HG02588 (cell line): ENCODE results near the gene RPS19.

Experiments used
- ATAC-seq: cut with Tn5 transposase; IDR thresholded peaks from one replicate; pipeline ENCODE4 v1.9.1; 2021; ENCODE audit warnings: mild to moderate bottlenecking, moderate library complexity; ENCODE audit not compliant: unreplicated experiment

Gene RPS19

DNA sequence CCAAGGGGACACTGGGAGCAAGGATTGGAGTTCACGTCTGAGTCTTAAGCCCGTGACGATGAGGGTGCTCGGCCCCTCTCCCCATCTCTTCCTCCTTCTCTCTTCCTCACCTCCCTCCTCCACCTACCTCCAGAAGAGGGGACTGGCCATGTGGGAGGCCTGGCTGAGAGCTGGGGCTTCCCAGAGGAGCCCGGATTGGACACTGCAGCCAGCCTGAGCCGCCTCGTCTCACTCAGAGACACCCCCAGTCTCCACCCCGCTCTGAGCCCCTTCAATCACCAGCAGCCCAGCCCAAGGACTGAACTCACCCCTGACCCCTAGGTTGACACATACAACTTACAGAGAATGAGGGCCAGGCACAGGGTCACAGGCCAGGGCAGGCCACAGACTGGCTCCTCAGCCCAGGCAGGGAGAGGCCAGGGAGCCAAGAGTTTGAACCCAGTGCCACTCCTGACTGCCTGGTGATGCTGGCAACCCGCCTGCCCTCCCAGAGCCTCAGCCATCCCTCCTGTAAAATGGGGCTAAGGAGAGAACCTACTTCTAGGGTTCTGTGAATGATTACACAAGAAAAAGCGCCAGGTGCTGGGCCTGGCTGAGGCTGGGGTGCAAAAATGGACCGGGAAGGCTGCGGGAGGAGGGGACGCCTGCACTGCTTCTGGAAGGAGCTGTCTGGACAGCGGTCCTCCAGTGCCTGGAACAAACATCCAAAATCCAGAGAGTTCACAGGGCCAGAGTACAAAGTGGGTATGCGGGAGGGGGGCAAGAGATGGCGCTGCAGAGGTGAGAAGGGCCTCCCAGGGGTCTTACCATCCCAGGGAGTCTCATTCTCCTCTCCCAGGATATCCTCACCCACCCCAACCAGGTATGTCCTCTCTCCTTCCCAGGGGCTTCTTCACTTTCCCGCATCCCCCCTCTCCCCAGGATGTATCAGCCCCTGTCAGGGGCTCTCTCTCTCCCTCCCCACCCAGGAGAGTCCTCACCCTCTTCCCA, 18.2 kb downstream of the RPS19 start:
- no peak for ATAC-seq

DNA sequence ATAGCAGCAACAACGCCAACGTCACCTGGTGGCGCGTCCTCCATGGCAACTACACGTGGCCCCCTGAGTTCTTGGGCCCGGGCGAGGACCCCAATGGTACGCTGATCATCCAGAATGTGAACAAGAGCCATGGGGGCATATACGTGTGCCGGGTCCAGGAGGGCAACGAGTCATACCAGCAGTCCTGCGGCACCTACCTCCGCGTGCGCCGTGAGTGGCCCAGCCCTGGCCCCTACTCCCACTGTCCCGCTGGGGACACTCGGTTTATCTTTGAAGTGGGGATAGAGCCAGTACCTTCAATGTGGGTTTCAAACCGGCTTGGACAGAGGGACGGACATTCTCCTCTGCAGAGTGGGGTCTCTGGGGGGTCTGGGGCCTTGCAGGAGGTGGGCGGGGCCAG, 19.0 kb downstream of the RPS19 start:
- no peak for ATAC-seq

DNA sequence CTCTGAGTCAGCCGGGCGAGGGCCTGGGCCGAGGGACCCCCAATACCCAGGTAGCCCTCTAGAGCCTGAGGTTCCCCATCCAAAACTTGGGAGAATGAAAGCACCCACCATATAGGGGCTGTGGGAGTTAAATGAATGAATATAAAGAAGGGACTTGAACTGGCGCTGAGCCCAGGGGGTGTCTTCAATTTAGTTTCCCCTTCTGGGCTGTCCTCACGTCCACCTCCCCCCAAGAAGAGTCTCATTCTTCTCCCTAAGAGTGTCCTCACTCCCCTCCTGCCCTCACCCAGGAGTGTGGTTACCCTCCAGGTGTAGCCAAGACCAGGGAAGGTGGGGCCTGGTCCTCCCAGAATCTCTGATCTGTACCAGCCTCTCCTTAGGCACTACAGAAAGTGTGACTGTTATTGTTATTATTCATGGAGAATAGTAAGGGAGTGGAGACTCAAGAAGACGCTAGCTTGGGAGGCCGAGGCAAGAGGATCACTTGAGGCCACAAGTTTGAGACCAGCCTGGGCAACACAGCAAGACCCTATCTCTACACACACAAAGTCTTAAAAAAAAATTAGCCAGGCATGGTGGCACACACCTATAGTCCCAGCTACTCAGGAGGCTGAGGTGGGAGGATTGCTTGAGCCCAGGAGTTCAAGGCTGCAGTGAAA, 19.7 kb downstream of the RPS19 start:
- ATAC-seq: no peak

DNA sequence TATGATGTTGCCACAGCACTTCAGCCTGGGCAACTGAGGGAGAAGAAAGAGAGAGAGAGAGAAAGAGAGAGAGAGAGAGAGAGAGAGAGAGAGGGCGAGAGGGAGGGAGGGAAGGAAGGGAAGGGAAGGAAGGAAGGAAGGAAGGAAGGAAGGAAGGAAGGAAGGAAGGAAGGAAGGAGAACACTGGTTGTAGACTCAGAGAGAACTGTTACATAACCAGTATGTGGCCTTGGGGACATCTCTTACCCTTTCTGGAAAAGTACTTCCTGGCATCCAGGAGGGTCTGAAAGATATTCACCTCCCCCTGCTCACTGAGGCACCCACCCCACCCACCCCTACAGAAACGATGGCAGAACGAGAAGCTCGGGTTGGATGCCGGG, 20.3 kb downstream of the RPS19 start:
- no peak for ATAC-seq

DNA sequence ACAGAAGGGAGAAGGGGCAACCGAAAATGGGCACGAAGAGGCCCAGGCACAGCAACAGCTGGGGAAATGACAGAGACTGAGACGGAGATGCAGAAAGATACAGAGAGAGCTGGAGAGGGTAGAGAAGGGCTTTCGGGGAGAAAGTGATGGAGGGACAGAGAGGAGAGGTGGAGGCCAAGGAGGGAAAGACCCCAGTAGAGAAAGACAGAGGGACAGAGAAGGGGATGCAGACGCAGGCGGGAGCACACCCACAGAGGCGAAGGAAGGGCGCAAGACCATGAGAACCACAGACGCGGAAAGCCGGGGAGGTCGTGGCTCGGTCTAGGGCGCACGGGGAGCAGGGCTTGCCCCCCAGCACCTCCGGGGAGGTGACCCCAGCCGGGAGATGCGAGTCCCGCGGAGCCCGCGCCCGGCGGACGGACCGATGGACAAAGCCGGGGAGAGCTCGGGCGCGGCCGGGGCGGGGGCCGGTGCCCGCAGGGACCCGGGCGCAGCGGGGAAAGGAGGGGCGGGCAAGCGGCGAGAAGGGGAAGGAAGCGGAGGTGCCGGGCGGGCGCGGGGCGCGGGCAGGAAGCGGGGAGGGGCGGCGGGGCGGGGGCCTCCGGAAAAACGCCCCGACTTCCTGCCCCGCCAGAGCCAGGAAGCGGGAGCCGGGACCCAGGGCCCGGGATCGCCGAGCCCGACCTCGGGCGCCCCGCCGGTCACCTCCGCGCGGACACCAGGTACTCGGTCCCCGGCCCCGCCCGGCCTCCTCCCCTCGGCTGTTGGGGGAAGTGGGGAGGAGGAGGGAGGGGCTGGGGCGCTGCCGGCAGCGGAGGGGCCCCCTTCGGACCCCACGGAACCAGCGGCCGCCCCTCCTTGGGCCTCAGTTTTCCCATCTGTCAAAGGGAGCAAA, 22.8 kb downstream of the RPS19 start, which contains the start of gene ARHGEF1:
Gene ARHGEF1 (plus strand): TSS at position 617 of the 895 bp plus-strand sequence. CDS start 4,899 bp downstream, outside the sequence.
- ATAC-seq: no peak

DNA sequence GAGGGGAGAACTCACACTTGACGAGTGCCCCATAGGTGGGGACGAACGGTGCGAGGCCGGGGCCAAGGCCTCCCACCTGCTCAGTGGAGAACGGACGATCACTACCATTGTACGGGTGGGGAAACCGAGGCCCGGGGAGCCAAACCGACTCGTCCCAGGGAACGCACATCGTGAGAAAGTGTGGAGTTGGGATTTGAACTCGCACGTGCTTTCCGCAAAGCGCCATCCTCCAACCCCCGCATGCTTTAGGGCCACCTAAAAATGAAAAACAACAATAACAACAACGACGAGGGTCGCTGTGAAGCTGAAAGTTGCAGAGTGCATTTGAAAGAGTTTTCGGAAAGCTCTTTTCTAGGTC, 23.4 kb downstream of the RPS19 start:
- no peak for ATAC-seq

DNA sequence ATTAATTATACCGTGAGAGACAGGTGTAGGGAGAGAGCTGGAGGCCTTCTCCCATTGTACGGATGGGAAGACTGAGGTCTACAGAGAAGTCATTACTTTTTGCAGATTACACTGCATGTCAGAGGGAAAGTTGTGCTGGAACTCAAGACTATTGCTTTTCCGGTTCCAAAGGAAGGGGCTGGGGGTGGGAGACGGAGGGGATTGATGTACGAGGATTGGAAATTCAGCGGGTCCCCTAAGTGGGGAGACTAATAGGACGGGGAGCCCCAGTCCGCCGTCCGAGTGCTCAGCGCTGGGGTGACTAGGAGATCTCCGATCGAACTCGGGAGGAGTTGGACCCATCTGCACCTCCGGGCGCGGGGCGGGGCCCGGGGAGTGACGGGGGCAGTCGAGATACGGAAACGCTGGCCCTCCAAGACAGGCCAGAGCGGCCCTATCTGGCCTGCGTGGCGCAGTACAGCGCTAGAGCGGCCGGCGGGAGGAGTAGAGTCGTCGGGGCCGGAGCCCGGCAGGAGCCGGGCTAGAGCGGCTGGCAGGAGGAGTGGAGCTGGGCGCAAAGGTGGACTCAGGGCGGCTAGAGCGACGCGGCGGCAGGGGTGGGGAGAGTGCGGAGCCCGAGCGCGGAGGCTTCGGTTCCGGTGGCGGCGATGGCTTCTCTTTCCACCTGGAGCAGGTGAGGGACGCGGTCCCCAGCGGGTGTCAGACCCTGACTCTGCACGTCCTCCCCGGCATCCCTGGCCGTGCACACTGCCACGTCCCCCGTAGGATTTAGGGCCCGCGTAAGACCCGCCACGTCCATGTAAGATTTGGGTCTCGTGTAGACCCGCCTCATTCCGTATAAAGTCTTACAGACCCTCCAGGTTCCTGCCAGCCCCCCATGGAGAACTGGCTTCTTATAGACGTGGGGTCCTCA, 24.0 kb downstream of the RPS19 start:
- peak; percentile 79 for ATAC-seq

DNA sequence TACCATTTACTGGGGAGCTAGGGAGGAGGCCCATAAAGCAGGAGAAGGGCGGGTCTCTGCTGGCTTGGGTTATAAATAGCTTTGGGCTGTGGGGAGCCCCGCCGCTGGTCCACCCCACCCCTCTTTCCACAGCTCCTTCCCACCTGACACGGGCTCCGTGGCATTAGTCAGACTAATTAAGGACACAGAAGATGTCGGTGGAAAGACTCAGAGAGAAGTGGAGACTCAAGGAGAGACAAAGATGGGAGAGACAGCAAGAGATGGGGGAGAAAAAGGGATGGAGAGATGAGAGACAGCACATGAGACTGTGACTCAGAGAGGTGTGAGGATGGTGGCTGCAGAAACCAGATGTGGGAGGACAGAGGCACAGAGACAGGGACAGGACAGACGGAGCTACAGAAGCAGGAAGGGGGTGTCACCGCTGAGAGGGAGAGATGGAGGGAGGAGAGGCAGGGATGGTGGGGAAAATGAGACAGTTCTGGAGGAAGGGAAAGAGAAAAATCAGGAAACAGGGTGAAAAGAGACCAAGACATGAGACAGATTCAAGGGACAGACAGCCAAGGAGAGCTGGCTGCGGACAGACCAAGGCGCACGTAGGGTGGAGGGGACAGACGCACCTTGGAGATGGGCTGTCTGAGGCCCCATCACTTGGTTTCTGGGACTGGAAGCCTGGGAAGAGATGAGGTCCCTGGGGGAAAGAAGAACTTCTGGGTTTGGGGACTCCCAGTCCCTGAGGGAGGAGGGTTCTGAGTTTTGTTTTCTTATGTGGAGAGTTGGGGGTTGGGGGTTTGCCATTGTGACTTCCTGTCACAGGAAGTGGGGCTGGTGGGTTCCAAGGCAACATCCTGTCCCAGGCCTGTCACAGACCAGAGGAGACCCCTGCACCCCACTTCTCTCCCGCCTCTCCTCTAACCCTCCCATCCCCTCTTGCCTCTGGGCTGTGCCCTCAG, 27.0 kb downstream of the RPS19 start:
- no peak for ATAC-seq

DNA sequence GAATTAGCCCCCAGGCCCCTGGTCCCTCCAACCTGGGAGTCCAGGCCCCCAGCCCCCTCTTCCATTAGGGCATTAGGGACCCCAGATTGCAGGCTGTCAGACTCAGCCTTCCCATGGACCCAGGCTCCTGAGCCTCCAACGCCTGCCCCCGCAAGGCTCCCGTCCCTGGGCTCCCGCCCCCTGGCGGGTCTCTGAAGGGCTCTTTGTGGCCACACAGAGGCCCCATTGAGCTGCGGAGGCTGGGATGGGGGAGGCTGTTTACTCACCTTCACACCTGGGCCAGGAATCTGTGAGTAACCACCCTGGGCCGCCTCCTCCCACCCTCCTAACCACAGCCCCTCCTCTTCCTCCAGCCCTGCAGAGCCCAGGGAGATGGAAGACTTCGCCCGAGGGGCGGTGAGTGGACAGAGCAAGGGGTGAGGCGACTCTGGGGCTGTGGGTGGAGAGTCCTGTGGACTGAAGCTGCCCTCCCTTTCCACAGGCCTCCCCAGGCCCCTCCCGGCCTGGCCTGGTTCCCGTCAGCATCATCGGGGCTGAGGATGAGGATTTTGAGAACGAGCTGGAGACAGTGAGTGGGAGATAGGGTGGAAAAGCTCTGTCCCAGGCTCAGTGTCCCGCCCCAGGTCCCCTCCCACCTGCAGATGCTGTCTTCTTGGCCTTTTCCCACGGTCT, 27.8 kb downstream of the RPS19 start:
- ATAC-seq: no peak

DNA sequence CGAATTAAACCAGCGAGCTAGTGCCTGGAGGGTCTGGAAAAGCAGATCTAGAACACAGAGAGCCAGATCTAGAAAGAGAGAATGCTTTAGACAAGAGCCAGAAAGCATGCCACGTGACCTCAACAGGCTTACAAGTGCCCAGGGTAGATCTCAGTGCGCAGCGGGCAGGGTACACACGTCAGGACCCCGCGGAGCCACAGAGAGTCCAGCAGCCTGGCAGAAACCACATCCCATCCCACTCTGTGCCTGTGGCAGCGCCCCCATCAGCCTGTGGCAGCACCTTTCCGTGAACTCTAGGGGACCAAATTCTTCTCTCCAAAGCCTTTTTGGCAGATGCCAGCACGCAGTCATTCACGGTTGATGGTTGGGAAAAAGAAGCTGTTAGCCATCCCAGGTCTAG, 28.9 kb downstream of the RPS19 start:
- no peak for ATAC-seq

DNA sequence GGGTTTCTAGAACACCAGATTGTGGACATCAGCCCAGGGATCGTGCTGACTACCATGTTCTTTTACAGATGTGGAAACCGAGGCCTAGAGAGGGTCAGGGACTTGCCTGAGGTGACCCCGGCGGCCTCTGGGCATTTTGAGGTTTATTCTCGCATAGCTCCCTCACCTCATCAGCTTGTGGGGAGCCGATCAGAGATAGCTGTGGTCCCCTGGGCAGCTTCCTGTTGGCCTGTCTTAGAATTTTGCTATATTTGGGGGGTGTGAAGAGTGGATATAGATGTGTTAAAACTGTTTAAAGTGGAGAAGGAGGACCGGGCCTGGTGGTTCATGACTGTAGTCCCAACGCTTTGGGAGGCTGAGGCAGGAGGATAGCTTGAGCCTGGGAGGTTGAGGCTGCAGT, 29.8 kb downstream of the RPS19 start:
- ATAC-seq: no peak

DNA sequence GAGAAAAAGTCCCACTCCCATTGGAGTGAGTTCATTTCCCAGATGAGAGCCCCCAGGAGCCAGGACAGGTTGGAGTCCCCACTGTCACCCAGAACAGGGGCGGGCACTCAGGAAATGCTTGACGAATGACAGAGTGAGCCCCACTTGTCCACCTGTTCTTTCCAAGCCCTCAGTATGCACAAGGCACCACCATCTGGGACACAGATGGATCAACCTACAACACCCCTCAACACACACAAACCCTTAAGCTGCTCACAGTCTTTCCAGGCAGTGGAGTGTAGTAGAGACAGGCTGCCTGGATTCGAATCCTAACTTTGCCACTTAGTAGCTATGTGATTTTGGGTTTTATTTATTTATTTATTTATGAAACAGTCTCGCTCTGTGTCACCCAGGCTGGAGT, 30.9 kb downstream of the RPS19 start:
- no peak for ATAC-seq

DNA sequence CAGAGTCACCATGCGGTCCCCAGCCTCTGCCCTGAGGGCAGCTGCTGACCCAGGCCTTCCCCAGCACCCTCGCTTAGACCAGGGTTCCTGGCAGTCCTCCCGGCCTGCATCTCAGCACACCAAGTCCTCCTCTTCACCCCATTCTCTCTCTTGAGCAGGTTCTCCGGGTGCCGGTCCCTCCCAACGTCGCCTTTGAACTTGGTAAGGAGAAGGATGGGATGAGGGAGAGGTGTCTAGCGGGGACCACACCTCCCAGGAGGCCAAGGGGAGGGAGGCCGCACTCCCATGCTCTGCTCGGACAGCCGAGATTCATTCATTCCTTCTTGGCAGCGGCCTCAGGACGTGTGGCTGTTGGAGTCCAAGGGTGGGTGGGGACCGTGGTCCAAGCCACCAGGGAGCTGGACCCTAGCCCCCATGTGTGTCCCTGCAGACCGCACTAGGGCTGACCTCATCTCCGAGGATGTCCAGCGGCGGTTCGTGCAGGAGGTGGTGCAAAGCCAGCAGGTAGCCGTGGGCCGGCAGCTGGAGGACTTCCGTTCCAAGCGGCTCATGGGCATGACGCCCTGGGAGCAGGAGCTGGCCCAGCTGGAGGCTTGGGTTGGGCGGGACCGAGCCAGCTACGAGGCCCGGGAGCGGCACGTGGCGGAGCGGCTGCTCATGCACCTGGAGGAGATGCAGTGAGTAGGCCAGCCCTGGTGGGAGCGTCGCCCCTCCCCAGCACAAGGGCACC, 32.3 kb downstream of the RPS19 start:
- ATAC-seq: no peak

DNA sequence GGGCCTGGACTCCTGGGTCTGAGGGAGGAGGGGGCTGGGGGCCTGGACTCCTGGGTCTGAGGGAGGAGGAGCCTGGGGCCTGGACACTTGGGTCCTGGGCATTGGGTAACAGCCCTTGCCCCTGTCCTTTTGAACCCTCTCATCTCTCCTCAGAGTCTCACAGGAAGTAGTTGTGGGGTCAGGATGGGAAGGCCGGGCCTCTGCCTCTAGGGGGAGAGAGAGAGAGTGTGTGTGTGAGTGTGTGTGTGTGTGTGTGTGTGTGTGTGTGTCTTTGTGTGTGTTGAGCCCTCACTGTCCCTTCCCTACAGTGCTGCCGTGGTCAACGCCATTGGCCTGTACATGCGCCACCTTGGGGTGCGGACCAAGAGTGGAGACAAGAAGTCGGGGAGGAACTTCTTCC, 33.8 kb downstream of the RPS19 start:
- no peak for ATAC-seq

DNA sequence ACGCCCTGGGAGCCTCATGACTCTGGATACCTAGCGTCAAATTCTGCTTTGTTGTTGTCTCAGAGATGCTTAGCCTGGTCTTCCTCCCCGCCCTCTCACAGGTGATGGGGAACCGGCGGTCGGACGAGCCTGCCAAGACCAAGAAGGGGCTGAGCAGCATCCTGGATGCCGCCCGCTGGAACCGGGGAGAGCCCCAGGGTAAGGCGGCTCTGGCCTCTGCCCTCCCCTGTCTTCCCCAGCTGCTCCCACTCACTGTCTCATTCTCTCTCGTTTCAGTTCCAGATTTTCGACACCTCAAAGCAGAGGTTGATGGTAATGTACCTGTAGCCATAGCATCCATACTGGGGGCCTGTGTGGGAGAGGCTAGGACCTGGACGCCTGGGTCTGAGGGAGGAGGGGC, 34.3 kb downstream of the RPS19 start:
- no peak for ATAC-seq

DNA sequence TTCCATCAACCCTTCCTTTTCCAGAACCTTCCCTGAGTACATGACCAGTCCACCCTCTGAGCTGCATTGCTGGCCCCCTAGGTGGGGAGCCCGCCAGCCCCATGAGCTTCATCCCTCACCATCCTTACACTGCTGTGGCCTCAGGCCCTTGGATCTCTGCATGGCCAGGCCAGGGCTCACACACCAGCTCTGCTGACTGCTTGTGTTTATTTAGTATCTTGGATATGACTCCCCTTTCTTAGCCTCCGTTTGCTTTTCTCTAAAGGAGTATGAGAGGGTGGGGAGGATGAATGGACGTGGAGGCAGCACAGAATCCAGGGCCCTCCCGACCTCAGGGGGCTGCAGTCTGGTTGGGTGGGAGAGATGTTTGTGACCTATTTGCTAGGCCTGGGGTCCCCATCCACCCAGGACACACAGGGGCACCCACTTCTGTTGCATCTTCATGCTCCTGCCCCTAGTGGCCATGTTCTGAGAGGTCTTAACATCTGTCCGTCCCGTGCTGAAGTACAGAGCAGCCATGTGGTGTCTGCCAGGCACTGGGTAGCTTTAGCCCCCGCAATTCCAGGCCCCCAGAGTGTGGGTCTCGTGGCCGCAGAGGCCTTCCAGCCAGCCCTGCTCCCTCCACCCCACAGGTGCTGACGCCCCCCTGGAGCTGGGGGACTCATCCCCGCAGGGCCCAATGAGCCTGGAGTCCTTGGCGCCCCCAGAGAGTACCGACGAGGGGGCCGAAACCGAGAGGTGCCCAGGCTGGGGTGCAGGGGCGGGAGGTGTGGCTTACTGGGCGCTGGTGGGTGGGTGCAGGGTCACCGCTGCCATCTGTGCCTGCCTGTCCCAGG, 35.9 kb downstream of the RPS19 start:
- ATAC-seq: no peak

DNA sequence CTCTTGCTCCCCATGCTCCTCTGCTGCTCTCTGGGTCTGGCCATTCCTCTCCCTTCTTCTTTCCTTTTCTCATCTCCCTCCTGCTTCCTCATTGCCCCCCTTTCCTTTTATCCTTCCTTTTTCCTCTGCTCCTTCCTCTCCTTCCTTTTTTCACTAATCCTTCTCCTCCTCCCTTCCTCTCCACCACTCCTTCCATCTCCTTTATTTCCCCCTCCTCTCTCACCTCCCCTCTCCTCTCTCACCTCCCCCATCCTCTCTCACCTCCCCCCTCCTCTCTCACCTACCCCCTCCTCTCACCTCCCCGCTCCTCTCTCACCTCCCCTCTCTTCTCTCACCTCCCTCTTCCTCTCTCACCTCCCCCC, 36.5 kb downstream of the RPS19 start:
- ATAC-seq: no peak
